Fibroblast of villous mesenchyme (primary cell): ENCODE results near the gene VPS54. TPM values are rescaled to one million over a fixed set of nuclear protein-coding genes. Genes with fewer than 3 reads are reported as not detected.
"Not testable (repeated sequence)": the region's sequence is repeated elsewhere in the genome, so short reads cannot be mapped to it uniquely, and the experiment has no call there.

Source experiments
- DNase-seq: peaks from one replicate; pipeline ENCODE4 v3.0.0-alpha.2; 2010; ENCODE audit warnings: low read depth
- H3K4me3 ChIP-seq: 2 replicates; pipeline ENCODE4 v1.5.1; 2011; ENCODE audit warnings: low read depth, mild to moderate bottlenecking, low read length
- CTCF ChIP-seq: IDR thresholded peaks from 2 replicates; pipeline ENCODE4 v1.5.1; 2012; ENCODE audit warnings: low read depth, mild to moderate bottlenecking, low read length; ENCODE audit not compliant: insufficient read depth
- total RNA-seq: library from RNA; depleted of rRNA; stranded (reverse); fragments of >200 nt; gene quantifications from 2 replicates; pipeline ENCODE4 v1.2.3, GENCODE V29; 2012

VPS54 gene
- total RNA-seq, 1 donor, result 32.0 TPM

- no peak for TF ChIP-seq CTCF
- no peak for DNase-seq
- H3K4me3 ChIP-seq, result no peak overlapping the region
These were observed 16.0 kb downstream of the VPS54 start for GRCh38 chr2:64003239-64003638.

DNA sequence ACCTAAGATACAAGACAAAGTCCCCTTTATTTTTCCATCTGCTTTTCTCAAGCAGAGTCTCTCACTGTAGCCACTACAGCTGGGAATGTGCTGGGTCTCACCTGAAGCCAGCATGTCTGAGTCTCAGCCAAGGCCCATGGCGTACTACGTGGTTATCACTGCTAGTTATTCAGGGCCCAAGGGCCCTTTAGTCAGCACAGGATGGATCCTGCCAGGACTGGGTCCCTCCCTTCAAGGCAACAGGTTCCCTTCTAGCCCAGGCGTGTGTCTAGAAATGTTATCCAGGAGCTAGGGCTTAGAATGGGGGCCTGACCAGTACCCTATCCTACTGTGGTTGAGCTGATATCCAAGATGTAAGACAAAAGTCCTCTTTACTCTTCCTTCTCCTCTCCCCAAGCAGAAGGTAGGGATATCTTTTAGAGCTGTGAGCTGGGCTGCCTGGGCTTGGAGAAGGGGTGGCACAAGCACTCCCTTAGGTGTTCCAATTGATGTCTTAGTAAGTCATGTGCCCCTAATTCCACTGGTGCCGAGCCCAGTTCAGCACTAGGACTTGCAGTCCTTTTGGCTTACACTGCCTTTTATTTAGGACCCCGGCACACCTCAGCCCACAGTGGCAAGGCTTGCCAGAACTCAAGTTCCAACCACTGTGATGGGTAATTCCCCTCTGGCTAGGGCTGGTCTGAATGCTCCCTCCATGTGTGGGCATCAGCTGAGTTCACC is 17.7 kb downstream of the VPS54 start:
- no peak for DNase-seq
- no peak for TF ChIP-seq CTCF

GRCh38 chr2:64000630-64001381 is 18.4 kb downstream of the VPS54 start:
- H3K4me3 ChIP-seq, result no peak overlapping the region
- no peak for DNase-seq
- TF ChIP-seq CTCF, result peak; percentile 24

More for the DNA sequence above, 17.7 kb downstream of the VPS54 start:
- no peak overlapping the region for H3K4me3 ChIP-seq

DNA sequence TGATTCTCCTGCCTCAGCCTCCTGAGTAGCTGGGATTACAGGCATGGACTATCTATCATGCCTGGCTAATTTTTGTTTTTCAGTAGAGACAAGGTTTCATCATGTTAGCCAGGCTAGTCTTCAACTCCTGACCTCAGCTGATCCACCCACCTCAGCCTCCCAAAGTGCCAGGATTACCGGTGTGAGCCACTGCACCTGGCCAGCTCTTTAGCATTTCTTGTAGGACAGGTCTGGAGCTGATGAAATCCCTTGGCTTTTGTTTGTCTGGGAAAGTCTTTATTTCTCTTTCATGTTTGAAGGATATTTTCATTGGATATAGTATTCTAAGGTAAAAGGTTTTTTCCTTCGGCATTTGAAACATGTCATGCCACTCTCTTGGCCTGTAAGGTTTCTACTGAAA is 20.2 kb downstream of the VPS54 start:
- H3K4me3 ChIP-seq, result no peak overlapping the region
- TF ChIP-seq CTCF, result no peak
- no peak for DNase-seq

DNA sequence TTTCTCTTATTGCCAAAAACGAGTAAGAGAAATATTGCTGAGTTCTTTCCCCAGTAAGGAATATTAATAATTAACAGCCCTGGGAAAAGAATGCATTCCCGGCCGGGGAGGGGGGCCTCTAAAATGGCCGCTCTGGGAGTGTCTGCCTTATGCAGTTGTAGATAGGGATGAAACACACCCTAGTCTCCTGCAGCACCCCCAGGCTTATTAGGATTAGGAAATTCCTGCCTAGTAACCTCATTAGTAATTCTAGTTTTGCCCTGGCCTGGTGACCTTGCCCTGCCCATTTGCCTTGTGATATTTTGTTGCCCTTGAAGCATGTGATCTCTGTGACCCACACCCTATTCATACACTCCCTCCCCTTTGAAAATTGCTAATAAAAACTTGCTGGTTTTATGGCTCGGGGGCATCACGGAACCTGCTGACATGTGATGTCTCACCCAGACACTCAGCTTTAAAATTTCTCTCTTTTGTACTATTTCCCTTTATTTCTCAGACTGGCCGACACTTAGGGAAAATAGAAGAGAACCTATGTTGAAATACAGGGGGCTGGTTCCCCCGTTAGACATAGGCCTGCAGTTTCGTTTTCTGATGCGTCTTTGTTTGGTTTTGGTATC is 22.5 kb downstream of the VPS54 start:
- DNase-seq, result not testable (repeated sequence)

GRCh38 chr2:63994329-63995070 is 24.7 kb downstream of the VPS54 start:
- peak; percentile 14 for DNase-seq
- not testable (repeated sequence) for H3K4me3 ChIP-seq

More for the DNA sequence above, 22.5 kb downstream of the VPS54 start:
- not testable (repeated sequence) for H3K4me3 ChIP-seq

GRCh38 chr2:63993871-63994270 is 25.4 kb downstream of the VPS54 start:
- DNase-seq, result no peak
- no peak overlapping the region for H3K4me3 ChIP-seq
- no peak for TF ChIP-seq CTCF

- H3K4me3 ChIP-seq, DNase-seq: not testable (repeated sequence)
These were observed 26.1 kb downstream of the VPS54 start for GRCh38 chr2:63993130-63993584.
